CD14-positive monocyte (primary cell): ENCODE data around the gene FAM180A. TPM values are rescaled to one million over a fixed set of nuclear protein-coding genes. Genes with fewer than 3 reads are reported as not detected.

Source experiments
- DNase-seq, 3 donors: peaks; one replicate each; pipeline ENCODE4 v3.0.0-alpha.2; 2011 to 2022
- H2AFZ ChIP-seq: 2 replicates; pipeline ENCODE4 v1.6.0; 2012; ENCODE audit warnings: mild to moderate bottlenecking, low read depth, low read length, inconsistent platforms; ENCODE audit not compliant: insufficient read depth, poor library complexity, severe bottlenecking
- H3K27ac ChIP-seq, 2 donors: 1 replicate in 1 of 2; 2 replicates in 1 of 2; pipeline ENCODE4 v1.5.1; 2012 to 2013; ENCODE audit warnings: low read length in 2 of 2, control low read depth in 1 of 2, inconsistent platforms in 1 of 2, low read depth in 1 of 2, mild to moderate bottlenecking in 1 of 2
- H3K27me3 ChIP-seq, 2 donors: one replicate each; pipeline versions ENCODE4 v1.6.0 to v1.6.1; 2011 to 2013; ENCODE audit warnings: low read length in 2 of 2; ENCODE audit not compliant: control insufficient read depth in 2 of 2, insufficient read depth in 2 of 2
- H3K36me3 ChIP-seq, 2 donors: replicated peaks in 1 of 2; 1 replicate in 1 of 2; 2 replicates in 1 of 2; pipeline versions ENCODE4 v1.5.1 to v1.6.1; 2012 to 2013; ENCODE audit warnings: low read length in 2 of 2, control low read depth in 1 of 2, inconsistent platforms in 1 of 2, mild to moderate bottlenecking in 1 of 2; ENCODE audit not compliant: insufficient read depth in 2 of 2, control insufficient read depth in 1 of 2
- H3K4me1 ChIP-seq, 2 donors: 1 replicate in 1 of 2; 2 replicates in 1 of 2; pipeline versions ENCODE4 v1.5.1 to v1.6.1; 2012 to 2013; ENCODE audit warnings: low read length in 2 of 2, control low read depth in 1 of 2, inconsistent platforms in 1 of 2, mild to moderate bottlenecking in 1 of 2, moderate library complexity in 1 of 2; ENCODE audit not compliant: insufficient read depth in 2 of 2, control insufficient read depth in 1 of 2
- H3K4me2 ChIP-seq: replicated peaks from 2 replicates; pipeline ENCODE3; 2012; ENCODE audit warnings: low read length, moderate library complexity, mild to moderate bottlenecking; ENCODE audit not compliant: poor library complexity, severe bottlenecking; ENCODE audit errors: extremely low read depth
- H3K4me3 ChIP-seq, 3 experiments: fragments of 200-600 bp in 1 of 3; sonication (generic) in 1 of 3; replicated peaks in 1 of 3; 1 replicate in 2 of 3; 2 replicates in 1 of 3; pipeline ENCODE4 v1.5.1; 2011 to 2013; ENCODE audit warnings: low read length in 3 of 3, mild to moderate bottlenecking in 3 of 3, control low read depth in 2 of 3, low read depth in 2 of 3, inconsistent platforms in 1 of 3, moderate library complexity in 1 of 3
- H3K79me2 ChIP-seq: 2 replicates; pipeline ENCODE4 v1.6.0; 2012; ENCODE audit warnings: mild to moderate bottlenecking, control low read depth, inconsistent platforms, low read length, moderate library complexity; ENCODE audit not compliant: insufficient read depth
- H3K9ac ChIP-seq: 2 replicates; pipeline ENCODE4 v1.6.0; 2017; ENCODE audit warnings: low read length, mild to moderate bottlenecking; ENCODE audit not compliant: insufficient read depth, poor library complexity, severe bottlenecking
- H3K9me3 ChIP-seq, 2 donors: replicated peaks in 1 of 2; 1 replicate in 1 of 2; 2 replicates in 1 of 2; pipeline versions ENCODE4 v1.5.1 to v1.6.1; 2012 to 2013; ENCODE audit warnings: low read length in 2 of 2, control low read depth in 1 of 2; ENCODE audit not compliant: control insufficient read depth in 1 of 2, insufficient read depth in 1 of 2
- H4K20me1 ChIP-seq: 2 replicates; pipeline ENCODE4 v1.6.0; 2012; ENCODE audit warnings: mild to moderate bottlenecking, low read length, control low read depth, moderate library complexity; ENCODE audit not compliant: insufficient read depth
- H3K27ac Mint-ChIP-seq, 7 donors: one replicate each; pipeline ENCODE4 v1.8.0; 2020; ENCODE audit warnings: mild to moderate bottlenecking in 7 of 7, mixed read lengths in 7 of 7, moderate library complexity in 6 of 7, inconsistent platforms in 2 of 7
- H3K27me3 Mint-ChIP-seq, 3 donors: one replicate each; pipeline ENCODE4 v1.8.0; 2021 to 2022; ENCODE audit warnings: low read depth in 3 of 3, mild to moderate bottlenecking in 3 of 3, mixed read lengths in 3 of 3, moderate library complexity in 3 of 3, inconsistent platforms in 1 of 3
- H3K36me3 Mint-ChIP-seq, 2 donors: one replicate each; pipeline ENCODE4 v1.8.0; 2020; ENCODE audit warnings: mixed read lengths in 2 of 2, inconsistent platforms in 1 of 2, mild to moderate bottlenecking in 1 of 2
- H3K4me1 Mint-ChIP-seq: one replicate; pipeline ENCODE4 v1.8.0; 2020; ENCODE audit warnings: mild to moderate bottlenecking, mixed read lengths
- H3K4me3 Mint-ChIP-seq, 2 donors: one replicate each; pipeline ENCODE4 v1.8.0; 2020; ENCODE audit warnings: mild to moderate bottlenecking in 2 of 2, mixed read lengths in 2 of 2, moderate library complexity in 1 of 2
- H3K9me3 Mint-ChIP-seq, 7 donors: one replicate each; pipeline ENCODE4 v1.8.0; 2020 to 2022; ENCODE audit warnings: mixed read lengths in 7 of 7, mild to moderate bottlenecking in 6 of 7, moderate library complexity in 6 of 7, inconsistent platforms in 2 of 7
- CTCF ChIP-seq: fragments of 200-600 bp; IDR thresholded peaks from one replicate; pipeline ENCODE4 v1.8.0; 2022; ENCODE audit warnings: antibody characterized with exemption, mild to moderate bottlenecking
- whole genome bisulfite sequencing: methylation state at CpG from one replicate; pipeline ENCODE4 v1.1.5; 2013; ENCODE audit warnings: missing lambda C conversion rate; ENCODE audit not compliant: insufficient coverage; 5-methylcytosine and 5-hydroxymethylcytosine counted together
- intact Hi-C, 2 donors: fragments of 100-400 bp; cut with micrococcal nuclease; formaldehyde crosslinking; loops; one replicate each; pipeline versions ENCODE4 v1.15.0 to v1.15.1; 2023
- polyA plus RNA-seq, 3 donors: library from polyadenylated mRNA; depleted of rRNA in 1 of 3; unstranded in 2 of 3; stranded (reverse) in 1 of 3; fragments of 300-500 nt in 2 of 3; fragments of >200 nt in 1 of 3; fragmentation: Illumina TruSeq in 2 of 3; gene quantifications; 1 replicate in 2 of 3; 2 replicates in 1 of 3; pipeline ENCODE4 v1.2.3, GENCODE V29; 2012 to 2021

FAM180A gene
- polyA plus RNA-seq, 3 donors: not detected

DNA sequence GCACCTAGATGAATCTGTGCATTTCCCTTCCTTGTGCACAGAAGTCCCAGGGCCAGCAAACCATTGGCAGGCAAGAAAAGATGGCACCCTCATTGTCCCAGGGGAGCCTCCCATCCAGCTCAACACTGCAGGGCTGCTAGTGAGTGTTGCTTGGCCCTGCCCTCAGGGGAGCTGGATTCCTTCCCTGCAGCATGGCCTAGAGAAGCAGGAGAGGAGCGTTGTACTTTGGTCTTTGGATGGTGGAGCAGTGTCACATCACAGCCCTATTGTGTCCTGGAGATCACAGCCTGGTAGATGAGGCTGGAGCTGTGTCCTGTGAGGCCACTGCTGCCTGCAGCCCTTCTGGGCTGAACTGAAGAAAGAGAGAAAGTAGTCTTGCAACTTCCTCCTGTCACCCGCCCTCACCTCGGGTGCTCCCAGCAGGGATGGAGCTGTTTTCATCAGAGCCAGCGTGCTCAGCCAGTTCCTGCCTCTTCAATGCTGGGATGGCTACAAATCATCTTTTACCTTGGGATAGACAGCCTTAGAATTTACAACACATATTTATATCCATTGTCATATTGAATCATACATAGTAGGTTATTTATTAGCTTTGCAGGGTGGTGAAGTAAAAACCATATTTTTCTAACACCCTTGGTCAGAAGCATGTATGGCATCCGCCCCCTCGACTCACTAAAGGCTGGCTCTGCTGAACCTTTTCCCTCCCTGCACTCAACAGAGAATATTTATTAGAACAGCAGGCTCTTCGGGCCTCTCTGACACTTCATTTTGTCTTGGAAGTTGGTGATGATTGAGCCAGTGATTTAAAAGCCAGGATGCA lies 43.1 kb upstream of the FAM180A start:
- no peaks in the 10 kb centered on the region for H4K20me1 ChIP-seq
- WGBS: 100% methylated on average over 1 of the region's 7 CpGs
- H3K4me3 ChIP-seq: no peak overlapping the region
- no peak overlapping the region for H3K9ac ChIP-seq
- H3K4me1 ChIP-seq: peaks cover 10 to 11% of the 10 kb centered on the region in 2 donors
- H3K27ac ChIP-seq: peak overlapping the region in 1 of 2 donors; percentile 32
- intact Hi-C loops: no loop called here
- H3K27ac Mint-ChIP-seq: peak overlapping the region in 3 of 7 donors; percentile 5 to 50 (median 30)
- peak overlapping the region; percentile 55 for H2AFZ ChIP-seq
- no peak overlapping the region for H3K4me3 Mint-ChIP-seq
- no peaks in the 10 kb centered on the region for H3K27me3 Mint-ChIP-seq
- no peak for TF ChIP-seq CTCF
- H3K9me3 ChIP-seq: no peaks in the 10 kb centered on the region
- H3K4me2 ChIP-seq: no peak overlapping the region
- DNase-seq: peak; percentile 8 to 15 (median 9)
- H3K27me3 ChIP-seq: no peaks in the 10 kb centered on the region
- no peaks in the 10 kb centered on the region for H3K79me2 ChIP-seq
- H3K36me3 Mint-ChIP-seq: no peaks in the 10 kb centered on the region
- H3K36me3 ChIP-seq: no peaks in the 10 kb centered on the region
- H3K4me1 Mint-ChIP-seq: peaks cover 14% of the 10 kb centered on the region
- no peaks in the 10 kb centered on the region for H3K9me3 Mint-ChIP-seq

DNA sequence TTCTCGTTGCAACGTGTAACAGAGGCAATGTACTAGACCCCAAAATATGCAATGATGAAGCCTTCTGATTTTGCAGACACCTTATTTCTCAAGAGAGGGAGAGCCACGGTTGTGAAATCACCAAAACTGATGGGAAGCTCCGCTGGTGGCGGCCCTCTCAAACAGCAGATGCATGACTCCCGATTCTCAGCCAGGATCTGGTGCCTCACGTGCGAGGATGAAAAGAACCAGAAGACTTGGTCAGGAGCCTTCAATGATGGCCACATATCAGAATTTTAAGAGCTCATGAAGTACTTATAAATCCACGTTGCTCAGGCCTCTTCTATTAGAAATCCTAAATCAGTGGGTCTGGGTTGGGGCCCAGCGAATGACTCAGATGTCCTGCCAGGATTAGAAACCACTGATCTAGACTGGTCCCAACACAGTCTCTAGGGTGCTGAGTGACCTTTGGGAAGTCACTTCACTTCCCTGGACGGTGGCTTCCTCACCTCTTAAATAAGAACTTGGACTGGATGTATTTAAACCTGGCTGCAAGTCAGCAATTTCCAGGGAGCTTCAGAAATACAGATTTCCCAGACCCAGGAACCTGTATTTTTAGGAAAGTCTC lies 41.9 kb upstream of the FAM180A start:
- 84% methylated on average over 7 of the region's 11 CpGs for WGBS
- Mint-ChIP-seq H3K9me3 (no peaks in the 10 kb centered on the region), H3K27me3 (no peaks in the 10 kb centered on the region), H3K36me3 (no peaks in the 10 kb centered on the region), H3K4me1 (peaks cover 14% of the 10 kb centered on the region), H3K4me3 (no peak overlapping the region), H3K27ac (no peak overlapping the region)
- peaks cover 10 to 11% of the 10 kb centered on the region in 2 donors for H3K4me1 ChIP-seq
- H3K36me3 ChIP-seq: no peaks in the 10 kb centered on the region
- no peak overlapping the region for H3K27ac ChIP-seq
- no peaks in the 10 kb centered on the region for H3K27me3 ChIP-seq
- no peak overlapping the region for H2AFZ ChIP-seq
- H3K4me3 ChIP-seq: no peak overlapping the region
- H3K79me2 ChIP-seq: no peaks in the 10 kb centered on the region
- intact Hi-C loops: no loop called here
- TF ChIP-seq CTCF: no peak
- no peak for DNase-seq
- no peaks in the 10 kb centered on the region for H3K9me3 ChIP-seq
- no peak overlapping the region for H3K4me2 ChIP-seq
- H3K9ac ChIP-seq: no peak overlapping the region
- H4K20me1 ChIP-seq: no peaks in the 10 kb centered on the region
